IPS DF 6.9 (cell line): ENCODE measurements around the gene CTBS.
A peak's percentile ranks its signal among the peaks of the same experiment; 100 is the strongest.

Experiments
- DNase-seq: peaks from one replicate; pipeline ENCODE4 v3.0.0-alpha.2; 2013; ENCODE audit warnings: low read depth, low spot score
- H3K27ac ChIP-seq: one replicate; pipeline ENCODE4 v1.5.1; 2013; ENCODE audit warnings: low read length, control low read depth
- H3K27me3 ChIP-seq: 2 replicates; pipeline ENCODE4 v1.6.1; 2013; ENCODE audit warnings: mild to moderate bottlenecking, low read length; ENCODE audit not compliant: control insufficient read depth, insufficient read depth
- H3K36me3 ChIP-seq: 2 replicates; pipeline ENCODE4 v1.6.1; 2013; ENCODE audit warnings: low read length; ENCODE audit not compliant: control insufficient read depth, insufficient read depth
- H3K4me1 ChIP-seq: 2 replicates; pipeline ENCODE4 v1.6.1; 2013; ENCODE audit warnings: low read length; ENCODE audit not compliant: control insufficient read depth, insufficient read depth
- H3K4me3 ChIP-seq: 2 replicates; pipeline ENCODE4 v1.5.1; 2013; ENCODE audit warnings: mild to moderate bottlenecking, low read length
- H3K9me3 ChIP-seq: 2 replicates; pipeline ENCODE4 v1.6.1; 2013; ENCODE audit warnings: low read length, inconsistent platforms; ENCODE audit not compliant: control insufficient read depth, insufficient read depth
- WGBS: extraction: QIAGEN DNeasy Blood & Tissue Kit; methylation state at CpG from one replicate; pipeline ENCODE4 v1.1.7; 2013; ENCODE audit warnings: mixed read lengths, missing lambda C conversion rate; ENCODE audit not compliant: insufficient read length, insufficient coverage; 5-methylcytosine and 5-hydroxymethylcytosine counted together

CTBS gene

DNA sequence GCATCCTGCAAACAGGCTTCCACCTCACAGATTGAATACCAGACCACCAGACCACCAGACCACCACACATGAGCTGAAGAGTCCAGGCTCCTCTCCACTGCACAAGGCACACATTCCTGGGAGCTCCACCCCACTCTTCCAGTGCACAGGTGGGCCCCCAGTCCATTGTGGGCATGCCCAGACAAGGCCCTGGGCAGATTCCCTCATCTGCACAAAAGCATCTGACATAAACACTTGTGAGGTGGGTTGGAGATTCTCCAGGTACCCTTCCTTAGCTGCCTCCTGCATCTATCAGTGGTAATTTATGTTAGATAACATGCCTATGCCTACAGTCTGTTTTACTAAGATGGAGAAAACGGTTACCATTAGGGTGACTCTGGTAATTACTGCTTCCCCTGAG, 11.6 kb upstream of the CTBS start:
- Histone ChIP-seq H3K4me3 (no peak overlapping the region), H3K27me3 (no peaks in the 10 kb centered on the region), H3K27ac (no peak overlapping the region), H3K4me1 (no peaks in the 10 kb centered on the region), H3K36me3 (no peaks in the 10 kb centered on the region), H3K9me3 (no peaks in the 10 kb centered on the region)
- DNase-seq = no peak
- WGBS = no CpG with 5 or more reads among the region's 1 CpG

- no peak overlapping the region for H3K4me3 ChIP-seq
- no peaks in the 10 kb centered on the region for H3K4me1 ChIP-seq
- H3K36me3 ChIP-seq = no peaks in the 10 kb centered on the region
- no peak overlapping the region for H3K27ac ChIP-seq
- no peak for DNase-seq
- no peaks in the 10 kb centered on the region for H3K9me3 ChIP-seq
- no CpG with 5 or more reads among the region's 2 CpGs for WGBS
- no peaks in the 10 kb centered on the region for H3K27me3 ChIP-seq
These were observed 9.9 kb upstream of the CTBS start for GRCh38 chr1:84584126-84584525.

DNA sequence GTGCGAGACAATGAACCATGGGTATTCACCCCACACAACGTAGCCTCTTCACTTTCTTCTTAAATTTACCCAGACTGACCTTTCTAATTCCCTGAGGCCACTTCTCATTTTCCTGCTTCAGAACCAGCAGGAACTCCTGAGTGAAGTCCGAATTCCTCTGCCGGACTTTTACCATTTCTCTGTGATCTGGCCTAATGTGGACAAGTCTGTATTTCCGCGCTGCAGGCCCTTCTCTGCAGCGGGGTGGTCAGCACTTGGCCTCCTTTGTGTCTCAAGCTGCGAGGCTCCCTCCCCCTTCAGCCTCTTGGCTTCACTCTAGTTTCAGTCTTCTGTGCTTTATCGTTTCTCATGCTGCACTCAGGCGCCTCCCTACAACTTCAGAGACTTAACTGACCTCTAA, 9.4 kb upstream of the CTBS start:
- Histone ChIP-seq H3K4me1 (no peaks in the 10 kb centered on the region), H3K4me3 (no peak overlapping the region), H3K9me3 (no peaks in the 10 kb centered on the region), H3K36me3 (no peaks in the 10 kb centered on the region), H3K27ac (no peak overlapping the region), H3K27me3 (no peaks in the 10 kb centered on the region)
- no CpG with 5 or more reads among the region's 10 CpGs for WGBS
- no peak for DNase-seq

DNA sequence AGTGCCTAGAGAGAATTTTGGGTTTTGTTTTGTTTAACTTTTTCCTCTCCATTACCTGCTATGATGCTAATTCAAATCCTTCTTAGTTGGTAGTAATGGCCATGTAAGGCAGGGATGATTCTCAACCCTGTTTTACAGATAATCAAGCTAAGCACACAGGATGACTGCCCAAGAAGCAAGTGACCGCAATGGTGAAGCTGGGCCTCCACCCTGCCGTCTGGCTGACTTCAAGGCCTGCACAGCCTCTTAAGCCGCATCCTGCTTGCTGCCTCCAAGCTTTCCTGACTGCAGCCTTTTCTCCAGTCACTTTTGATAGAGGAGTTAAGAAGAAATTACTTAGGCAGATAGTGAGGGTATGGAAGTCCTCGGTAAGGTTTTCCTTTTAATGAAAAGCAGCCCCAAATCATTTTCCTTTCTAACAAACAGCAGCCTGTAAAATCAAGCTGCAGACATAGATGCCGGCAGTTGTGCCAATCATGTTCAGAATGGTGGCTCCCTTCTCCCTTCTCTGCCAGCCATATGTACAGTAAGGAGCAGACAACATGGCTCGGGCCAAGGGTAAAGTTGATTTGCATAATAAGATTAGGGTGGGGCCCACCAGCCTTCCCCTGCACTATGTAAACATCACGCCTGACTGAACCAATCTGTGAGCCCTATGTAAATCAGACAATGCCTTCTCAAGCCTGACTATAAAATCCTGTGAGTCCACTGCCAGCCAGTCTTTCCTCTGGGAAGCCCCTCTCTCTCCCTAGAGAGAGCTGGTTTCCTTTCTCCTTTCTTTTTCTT, 8.8 kb upstream of the CTBS start:
- no peaks in the 10 kb centered on the region for H3K4me1 ChIP-seq
- H3K9me3 ChIP-seq = no peaks in the 10 kb centered on the region
- no CpG with 5 or more reads among the region's 7 CpGs for WGBS
- H3K4me3 ChIP-seq = no peak overlapping the region
- H3K36me3 ChIP-seq = no peaks in the 10 kb centered on the region
- no peaks in the 10 kb centered on the region for H3K27me3 ChIP-seq
- no peak for DNase-seq
- no peak overlapping the region for H3K27ac ChIP-seq

DNA sequence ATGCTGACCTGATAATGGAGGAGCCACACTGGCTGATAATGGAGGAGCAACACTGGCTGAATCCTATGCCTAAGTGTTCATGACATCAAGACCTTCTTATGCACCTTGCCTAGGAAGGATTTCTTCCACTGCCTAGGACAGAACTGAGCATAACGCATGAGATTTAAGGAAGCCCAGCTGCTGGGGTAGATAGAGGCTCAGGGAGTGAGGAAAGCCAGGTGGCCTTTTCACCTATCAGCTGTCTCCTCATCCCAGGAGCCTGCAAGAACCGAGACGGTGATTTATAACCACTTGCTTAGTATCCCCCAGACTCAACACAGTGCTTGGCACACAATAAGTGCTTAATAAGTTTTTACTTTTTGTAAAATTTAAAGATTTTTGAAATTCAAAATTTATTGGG, 7.4 kb upstream of the CTBS start:
- Histone ChIP-seq H3K9me3 (no peaks in the 10 kb centered on the region), H3K27ac (no peak overlapping the region), H3K4me3 (no peak overlapping the region), H3K4me1 (no peaks in the 10 kb centered on the region), H3K36me3 (no peaks in the 10 kb centered on the region), H3K27me3 (no peaks in the 10 kb centered on the region)
- whole genome bisulfite sequencing = no CpG with 5 or more reads among the region's 3 CpGs
- DNase-seq = no peak

DNA sequence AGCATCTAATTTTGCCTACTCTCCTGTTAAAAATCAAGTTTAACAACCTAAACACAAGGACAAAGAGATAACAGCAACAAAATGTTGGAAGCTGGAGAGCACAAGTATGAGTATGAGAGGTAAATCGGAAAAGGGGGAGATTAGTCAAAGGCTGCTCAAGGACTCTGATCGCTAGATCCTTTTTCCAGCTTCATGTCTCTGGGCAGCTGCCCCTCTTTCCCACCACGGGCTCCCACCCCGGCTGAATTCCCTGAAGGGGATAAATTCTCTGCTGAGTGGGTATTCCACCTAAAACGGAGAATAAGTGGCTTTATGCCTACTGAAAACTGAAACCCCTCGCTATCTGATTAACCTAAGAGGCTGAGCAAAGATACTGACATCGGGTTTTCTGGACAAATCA, 696 bp upstream of the CTBS start:
- no peak overlapping the region for H3K27ac ChIP-seq
- DNase-seq = no peak
- H3K36me3 ChIP-seq = no peaks in the 10 kb centered on the region
- H3K4me3 ChIP-seq = no peak overlapping the region
- H3K4me1 ChIP-seq = peaks cover 3% of the 10 kb centered on the region; the same call in 1 of the 2 replicates
- H3K9me3 ChIP-seq = no peaks in the 10 kb centered on the region
- no CpG with 5 or more reads among the region's 7 CpGs for WGBS
- no peaks in the 10 kb centered on the region for H3K27me3 ChIP-seq

DNA sequence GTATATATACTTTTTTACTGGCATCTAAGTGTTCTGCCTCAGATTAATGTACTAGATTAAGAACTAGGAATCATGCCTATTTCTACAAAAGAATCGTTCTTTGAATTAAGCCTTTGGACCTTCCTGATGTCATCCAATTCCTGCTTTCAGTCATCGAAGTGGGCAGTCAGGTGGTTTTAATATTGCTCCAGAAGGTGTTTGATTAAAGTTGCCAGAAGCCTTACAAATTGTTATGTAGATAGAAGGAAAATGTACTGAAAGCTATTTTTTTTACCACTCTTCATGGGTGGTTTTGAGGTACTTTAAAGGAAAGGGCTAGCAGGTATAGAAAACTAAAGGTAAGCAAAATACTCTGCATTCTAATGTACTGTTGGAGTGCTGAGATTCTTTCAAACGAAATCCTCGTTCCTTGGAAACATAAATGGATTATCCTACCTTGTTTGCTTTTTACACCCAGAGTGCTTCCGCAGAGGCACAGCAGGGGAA, 716 bp downstream of the CTBS start:
- Histone ChIP-seq H3K4me3 (peak overlapping the region; percentile 74; the same call in 1 of the 2 replicates), H3K36me3 (no peaks in the 10 kb centered on the region; the same call in 1 of the 2 replicates), H3K4me1 (peaks cover 3% of the 10 kb centered on the region; the same call in 1 of the 2 replicates), H3K27me3 (no peaks in the 10 kb centered on the region), H3K9me3 (no peaks in the 10 kb centered on the region), H3K27ac (no peak overlapping the region)
- DNase-seq = no peak
- WGBS = no CpG with 5 or more reads among the region's 5 CpGs

DNA sequence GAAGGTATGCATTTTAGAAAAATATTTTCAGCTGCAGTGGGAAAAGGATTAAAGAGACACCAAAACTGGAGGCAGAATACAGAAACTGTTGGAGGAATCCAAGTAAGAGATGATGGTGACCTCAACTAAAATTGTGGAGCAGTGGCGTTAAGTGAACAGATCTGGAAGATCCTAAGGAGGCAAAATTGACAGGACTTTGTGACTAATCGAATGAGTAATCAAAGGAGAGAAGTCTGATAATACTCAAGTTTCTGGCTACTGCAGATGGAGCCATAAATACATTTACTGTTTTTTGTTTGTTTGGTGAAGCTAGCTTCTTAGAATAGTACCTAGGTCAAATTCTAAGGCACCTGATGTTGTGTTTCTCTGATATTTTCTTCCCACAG, 3.1 kb downstream of the CTBS start:
- H3K27ac ChIP-seq = no peak overlapping the region
- H3K4me3 ChIP-seq = no peak overlapping the region
- no peaks in the 10 kb centered on the region for H3K9me3 ChIP-seq
- H3K36me3 ChIP-seq = no peaks in the 10 kb centered on the region; the same call in 1 of the 2 replicates
- WGBS = no CpG with 5 or more reads among the region's 2 CpGs
- peaks cover 3% of the 10 kb centered on the region; the same call in 1 of the 2 replicates for H3K4me1 ChIP-seq
- DNase-seq = no peak
- no peaks in the 10 kb centered on the region for H3K27me3 ChIP-seq

DNA sequence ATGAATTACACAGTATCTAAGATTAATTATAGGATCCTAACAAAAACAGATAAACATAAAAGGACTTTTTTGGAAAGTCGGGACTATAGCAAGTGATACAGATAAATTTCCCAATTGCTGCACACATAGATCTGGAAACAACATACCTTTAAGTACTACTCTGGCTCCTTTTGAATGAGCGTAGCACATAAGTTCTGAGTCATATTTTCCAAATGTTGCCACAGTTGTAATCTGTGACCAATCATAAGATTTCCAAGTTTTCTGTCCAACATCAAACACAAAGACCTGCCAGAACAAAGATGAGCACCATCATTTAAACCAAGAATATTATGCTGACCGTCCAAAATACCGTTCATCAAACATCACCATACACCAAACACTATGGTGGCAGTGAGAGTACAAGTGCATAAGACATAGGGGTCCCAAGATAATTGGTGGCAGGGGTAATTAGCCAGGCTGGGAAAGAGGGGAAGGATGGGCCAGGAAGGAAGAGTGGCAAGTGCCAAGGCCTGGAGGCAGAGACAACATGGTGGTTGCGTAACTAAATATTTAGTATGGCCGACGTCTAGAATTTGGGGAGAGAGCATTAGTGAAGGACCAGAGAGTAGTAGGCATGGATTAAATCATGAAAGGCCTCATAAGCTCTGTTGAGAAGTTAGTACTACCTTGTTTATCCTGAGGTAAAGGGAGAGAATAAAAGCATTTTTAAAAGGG, 3.6 kb downstream of the CTBS start:
- peaks cover 3% of the 10 kb centered on the region; the same call in 1 of the 2 replicates for H3K4me1 ChIP-seq

DNA sequence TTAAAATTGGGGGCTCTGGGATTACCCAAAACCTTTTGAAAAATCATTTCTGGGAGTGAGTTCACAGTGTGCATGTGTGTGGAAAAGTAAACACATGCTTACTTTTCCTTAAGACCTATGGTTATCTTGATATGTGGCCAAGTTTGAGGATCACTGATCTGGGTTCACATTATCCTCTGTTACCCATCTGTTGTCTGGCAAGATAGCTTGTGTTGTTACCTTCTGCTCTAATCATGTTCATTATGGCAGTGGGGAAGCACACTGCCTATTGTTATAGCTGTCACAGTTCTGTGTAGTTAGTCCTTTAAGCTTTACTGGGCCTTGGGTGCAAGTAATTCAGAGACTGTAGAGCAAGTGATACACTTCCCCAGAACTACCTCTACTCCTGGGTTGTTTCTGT, 5.0 kb downstream of the CTBS start:
- Histone ChIP-seq H3K4me3 (no peak overlapping the region), H3K9me3 (no peaks in the 10 kb centered on the region), H3K4me1 (peaks cover 3% of the 10 kb centered on the region; the same call in 1 of the 2 replicates), H3K27me3 (no peaks in the 10 kb centered on the region), H3K27ac (no peak overlapping the region), H3K36me3 (no peaks in the 10 kb centered on the region; the same call in 1 of the 2 replicates)
- DNase-seq = no peak

More for the DNA sequence above, 3.6 kb downstream of the CTBS start:
- no peak overlapping the region for H3K27ac ChIP-seq
- no peak for DNase-seq
- H3K9me3 ChIP-seq = no peaks in the 10 kb centered on the region
- no peaks in the 10 kb centered on the region for H3K27me3 ChIP-seq
- H3K4me3 ChIP-seq = no peak overlapping the region
- 100% methylated on average over 2 of the region's 7 CpGs for WGBS
- H3K36me3 ChIP-seq = no peaks in the 10 kb centered on the region; the same call in 1 of the 2 replicates
